RWPE2 (cell line): ENCODE measurements around the gene OSTF1.

Experiments used
- ATAC-seq: fragments of 200-7000 bp; cut with Tn5 transposase; 3 replicates; pipeline ENCODE4 v1.9.1; 2021; ENCODE audit warnings: low read depth
- DNase-seq: peaks from one replicate; pipeline ENCODE4 v3.0.0-alpha.2; 2020; ENCODE audit warnings: low spot score
- H3K27ac ChIP-seq: fragments of 450-650 bp; 2 replicates; pipeline ENCODE4 v1.5.1; 2017; ENCODE audit warnings: mild to moderate bottlenecking; ENCODE audit not compliant: poor library complexity, severe bottlenecking
- H3K27me3 ChIP-seq: fragments of 250-450 bp; sonication (Bioruptor Pico); 2 replicates; pipeline ENCODE4 v1.5.1; 2021; ENCODE audit warnings: mild to moderate bottlenecking, moderate library complexity; ENCODE audit not compliant: insufficient read depth, poor library complexity, severe bottlenecking
- H3K36me3 ChIP-seq: fragments of 250-450 bp; sonication (Bioruptor Pico); 2 replicates; pipeline ENCODE4 v1.5.1; 2020; ENCODE audit warnings: low read depth, mild to moderate bottlenecking, moderate library complexity
- H3K4me1 ChIP-seq: fragments of 250-450 bp; sonication (Bioruptor Pico); 2 replicates; pipeline ENCODE4 v1.5.1; 2021; ENCODE audit warnings: mild to moderate bottlenecking, moderate library complexity; ENCODE audit not compliant: insufficient read depth, poor library complexity, severe bottlenecking
- H3K4me3 ChIP-seq: fragments of 250-450 bp; sonication (Bioruptor Pico); 2 replicates; pipeline ENCODE4 v1.5.1; 2021; ENCODE audit warnings: mild to moderate bottlenecking, moderate library complexity; ENCODE audit not compliant: severe bottlenecking
- H3K9me3 ChIP-seq: fragments of 250-450 bp; sonication (Bioruptor Pico); 2 replicates; pipeline ENCODE4 v1.5.1; 2021; ENCODE audit warnings: mild to moderate bottlenecking, moderate library complexity; ENCODE audit not compliant: severe bottlenecking
- TF ChIP-seq, protein P1 (sequence below): fragments of 450-650 bp; IDR thresholded peaks from one replicate; pipeline ENCODE4 v1.5.1; 2017; ENCODE audit warnings: mild to moderate bottlenecking, moderate library complexity; ENCODE audit not compliant: poor library complexity, severe bottlenecking

OSTF1 gene

DNA sequence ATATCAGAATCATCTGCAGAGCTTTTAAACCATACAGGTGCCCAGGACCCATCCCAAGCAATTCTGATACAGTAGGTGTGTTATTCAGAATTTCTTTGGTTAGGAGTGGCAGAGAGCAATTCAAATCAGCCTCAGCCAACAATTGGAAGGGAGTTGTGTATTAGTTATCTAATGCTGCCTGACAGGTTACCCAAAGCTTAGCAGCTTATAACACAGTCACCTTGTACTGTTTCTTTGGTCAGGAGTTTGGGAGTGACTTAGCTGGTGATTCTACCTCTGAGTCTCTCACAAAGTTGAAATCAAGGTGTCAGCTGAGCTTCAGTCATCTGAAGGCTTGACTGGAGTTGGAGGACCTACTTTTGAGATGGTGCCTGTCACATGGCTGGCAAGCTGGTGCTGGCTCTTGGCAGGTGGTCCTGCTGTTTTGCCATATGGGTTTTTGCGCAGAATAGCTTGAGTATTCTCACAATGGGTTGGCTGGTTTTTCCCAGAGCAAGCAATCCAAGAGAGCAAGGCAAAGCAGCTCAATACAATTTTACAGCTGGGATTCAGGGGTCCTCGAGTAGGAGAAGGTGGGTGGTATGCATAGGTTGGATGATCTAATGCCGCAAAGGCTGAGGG, 41.5 kb upstream of the OSTF1 start:
- ATAC-seq (no peak), DNase-seq (no peak)
- Histone ChIP-seq H3K9me3 (no peaks in the 10 kb centered on the region), H3K4me3 (no peak overlapping the region), H3K36me3 (no peaks in the 10 kb centered on the region), H3K27ac (no peak overlapping the region), H3K4me1 (no peaks in the 10 kb centered on the region), H3K27me3 (no peaks in the 10 kb centered on the region)
- TF ChIP-seq, protein P1, sequence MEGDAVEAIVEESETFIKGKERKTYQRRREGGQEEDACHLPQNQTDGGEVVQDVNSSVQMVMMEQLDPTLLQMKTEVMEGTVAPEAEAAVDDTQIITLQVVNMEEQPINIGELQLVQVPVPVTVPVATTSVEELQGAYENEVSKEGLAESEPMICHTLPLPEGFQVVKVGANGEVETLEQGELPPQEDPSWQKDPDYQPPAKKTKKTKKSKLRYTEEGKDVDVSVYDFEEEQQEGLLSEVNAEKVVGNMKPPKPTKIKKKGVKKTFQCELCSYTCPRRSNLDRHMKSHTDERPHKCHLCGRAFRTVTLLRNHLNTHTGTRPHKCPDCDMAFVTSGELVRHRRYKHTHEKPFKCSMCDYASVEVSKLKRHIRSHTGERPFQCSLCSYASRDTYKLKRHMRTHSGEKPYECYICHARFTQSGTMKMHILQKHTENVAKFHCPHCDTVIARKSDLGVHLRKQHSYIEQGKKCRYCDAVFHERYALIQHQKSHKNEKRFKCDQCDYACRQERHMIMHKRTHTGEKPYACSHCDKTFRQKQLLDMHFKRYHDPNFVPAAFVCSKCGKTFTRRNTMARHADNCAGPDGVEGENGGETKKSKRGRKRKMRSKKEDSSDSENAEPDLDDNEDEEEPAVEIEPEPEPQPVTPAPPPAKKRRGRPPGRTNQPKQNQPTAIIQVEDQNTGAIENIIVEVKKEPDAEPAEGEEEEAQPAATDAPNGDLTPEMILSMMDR: no peak

DNA sequence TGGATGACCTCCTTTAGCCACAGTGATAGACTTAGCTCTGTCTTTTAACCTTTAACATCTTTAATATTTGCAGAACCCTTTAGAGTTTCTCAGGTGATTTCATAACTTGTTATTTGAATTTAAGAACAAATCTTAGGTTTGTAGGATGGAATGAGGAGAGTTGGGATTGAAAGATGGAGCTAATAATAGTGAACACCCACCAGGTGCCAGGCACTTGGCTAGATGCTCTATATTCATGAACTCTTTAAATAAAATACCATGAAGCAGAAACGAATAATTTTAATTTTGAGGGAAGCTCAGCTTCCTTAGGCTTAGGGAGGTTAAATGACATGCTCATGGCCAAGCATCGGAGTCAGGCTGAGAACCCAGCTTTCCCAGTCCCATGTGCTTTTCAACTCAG, 40.8 kb upstream of the OSTF1 start:
- H3K27me3 ChIP-seq: no peaks in the 10 kb centered on the region
- H3K4me3 ChIP-seq: no peak overlapping the region
- DNase-seq: no peak
- TF ChIP-seq, protein P1: no peak
- H3K27ac ChIP-seq: no peak overlapping the region
- H3K4me1 ChIP-seq: no peaks in the 10 kb centered on the region
- no peak for ATAC-seq
- no peaks in the 10 kb centered on the region for H3K9me3 ChIP-seq
- H3K36me3 ChIP-seq: no peaks in the 10 kb centered on the region

DNA sequence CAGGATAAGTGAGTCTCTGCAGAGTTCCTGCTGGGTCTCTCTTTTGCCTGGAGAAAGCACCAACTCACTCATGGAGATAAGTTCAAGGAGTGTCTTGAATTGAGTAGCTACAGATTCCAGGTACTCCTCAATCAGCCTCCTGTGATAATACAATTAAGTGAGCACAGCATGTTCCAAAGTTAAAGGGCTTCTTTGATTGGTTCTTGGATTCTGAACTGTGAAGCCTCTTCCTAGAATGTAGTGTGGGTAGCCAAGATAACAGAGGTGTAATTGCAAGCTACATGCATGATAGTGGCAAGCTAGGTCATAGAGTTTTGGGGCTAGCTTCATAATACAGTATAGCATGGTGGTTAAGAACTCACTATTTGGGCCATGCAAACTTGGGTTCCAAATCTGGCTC, 37.0 kb upstream of the OSTF1 start:
- H3K27ac ChIP-seq: no peak overlapping the region
- no peaks in the 10 kb centered on the region for H3K9me3 ChIP-seq
- DNase-seq (no peak), ATAC-seq (no peak)
- H3K4me3 ChIP-seq: no peak overlapping the region
- TF ChIP-seq, protein P1: no peak
- no peaks in the 10 kb centered on the region for H3K4me1 ChIP-seq
- H3K36me3 ChIP-seq: no peaks in the 10 kb centered on the region
- no peaks in the 10 kb centered on the region for H3K27me3 ChIP-seq

DNA sequence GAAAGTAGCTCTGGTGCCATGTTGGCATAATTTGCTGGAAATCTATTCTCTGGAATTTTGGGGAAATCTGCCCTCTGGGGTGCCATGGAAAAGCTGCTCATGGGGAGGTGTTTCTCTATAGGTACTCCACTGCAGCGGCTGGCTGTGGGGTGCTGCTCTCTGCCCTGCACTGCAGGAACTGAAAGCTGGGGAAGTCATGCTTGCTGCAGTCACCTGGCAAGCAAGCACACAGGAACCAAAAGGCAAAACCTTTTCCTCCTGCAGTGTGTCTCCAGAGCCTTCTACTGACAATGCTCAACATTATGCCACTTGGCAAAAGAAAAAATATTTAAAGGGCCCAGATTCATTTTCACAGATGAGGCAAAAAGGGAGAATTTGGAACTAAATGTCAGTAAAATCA, 34.4 kb upstream of the OSTF1 start:
- DNase-seq (no peak), ATAC-seq (no peak)
- no peaks in the 10 kb centered on the region for H3K9me3 ChIP-seq
- no peak overlapping the region for H3K27ac ChIP-seq
- TF ChIP-seq, protein P1: no peak
- no peaks in the 10 kb centered on the region for H3K27me3 ChIP-seq
- H3K4me1 ChIP-seq: no peaks in the 10 kb centered on the region
- H3K4me3 ChIP-seq: no peak overlapping the region
- H3K36me3 ChIP-seq: no peaks in the 10 kb centered on the region

DNA sequence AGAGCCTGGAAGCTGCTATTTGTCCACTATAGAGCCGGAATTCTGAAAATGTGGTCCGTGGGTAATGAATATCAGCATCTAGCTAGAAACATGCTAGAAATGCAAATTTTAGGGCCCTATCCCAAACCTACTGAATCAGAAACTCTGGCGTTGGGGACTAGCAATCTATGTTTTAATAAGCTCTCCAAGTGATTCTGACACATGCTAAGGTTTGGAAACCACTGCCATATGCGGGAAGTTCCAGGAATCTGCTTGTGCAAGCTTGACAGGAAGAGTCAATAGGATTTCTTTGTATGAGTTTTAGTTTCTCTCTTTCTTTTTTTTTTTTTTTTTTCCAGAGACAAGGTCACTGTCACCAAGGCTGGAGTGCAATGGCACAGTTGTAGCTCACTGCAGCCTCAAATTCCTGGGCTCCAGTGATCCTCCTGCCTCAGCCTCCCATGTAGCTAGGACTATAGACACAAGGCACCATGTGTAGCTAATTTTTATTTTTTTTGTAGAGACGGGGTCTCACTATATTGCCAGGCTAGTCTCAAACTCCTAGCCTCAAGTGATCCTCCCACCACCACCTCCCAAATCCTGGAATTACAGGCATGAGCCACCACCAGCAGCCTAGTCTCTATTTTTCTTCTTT, 33.8 kb upstream of the OSTF1 start:
- Histone ChIP-seq H3K36me3 (no peaks in the 10 kb centered on the region), H3K4me3 (no peak overlapping the region), H3K4me1 (no peaks in the 10 kb centered on the region), H3K27ac (no peak overlapping the region), H3K27me3 (no peaks in the 10 kb centered on the region), H3K9me3 (no peaks in the 10 kb centered on the region)
- no peak for DNase-seq
- TF ChIP-seq, protein P1: no peak
- no peak for ATAC-seq
